ENCODE data around the gene MSRB1. TPM values are rescaled to one million over a fixed set of nuclear protein-coding genes. Genes with fewer than 3 reads are reported as not detected.
"Not testable (repeated sequence)": the region's sequence is repeated elsewhere in the genome, so short reads cannot be mapped to it uniquely, and the experiment has no call there.

Gene MSRB1
- total RNA-seq, 2 experiments from 2014 or later: 8.5 to 11.0 TPM

DNA sequence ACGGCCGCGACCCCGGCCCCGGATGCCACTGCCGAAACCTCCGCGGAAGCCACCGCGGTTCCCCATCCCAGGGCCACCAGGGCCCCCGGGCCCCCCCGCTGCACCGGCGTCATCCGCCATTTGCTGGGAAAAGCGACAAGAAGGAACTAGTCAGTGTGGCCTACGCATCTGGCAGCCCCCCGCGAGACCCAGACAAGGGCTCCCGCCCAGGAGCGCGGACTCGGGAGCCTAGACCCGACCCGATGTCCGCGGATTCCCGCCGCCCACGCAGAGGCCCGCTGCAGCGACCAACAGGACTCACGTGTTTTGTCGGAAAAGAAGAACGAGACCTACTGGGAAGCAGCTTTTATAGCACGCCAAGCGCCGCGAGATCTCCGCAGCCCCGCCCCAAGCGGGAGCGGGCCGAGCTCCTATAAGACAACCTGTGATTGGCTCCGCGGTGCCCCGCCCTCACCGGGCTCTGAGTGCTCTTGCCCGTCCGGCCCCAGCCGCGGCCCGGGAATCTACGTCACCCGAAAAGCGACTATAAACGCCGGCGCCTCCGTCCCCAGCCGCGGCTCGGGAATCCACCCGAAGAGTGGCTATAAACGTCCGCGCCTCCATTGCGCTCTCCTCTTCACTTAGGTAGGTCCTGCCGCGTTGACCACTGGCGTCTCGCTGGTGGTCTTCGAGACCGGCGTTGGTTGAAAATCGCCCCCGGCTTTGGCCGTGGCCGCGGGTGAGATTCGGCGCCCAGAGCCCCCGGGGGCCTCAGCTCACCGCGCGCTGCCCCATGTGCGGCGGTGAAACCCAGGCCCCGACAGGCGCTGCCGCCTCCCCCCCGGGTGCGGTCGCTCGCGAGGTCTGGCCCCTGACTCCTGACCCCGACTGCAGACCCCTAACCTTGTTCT lies 21.8 kb upstream of the MSRB1 start, which contains the start of gene RPS2:
Gene RPS2, minus strand, starts transcription at position 321 of the 890 bp plus-strand sequence. Its CDS starts 201 bp downstream, at position 120.
- DNase-seq: peak; percentile 99
- Mint-ChIP-seq H3K9me3 (no peaks in the 10 kb centered on the region), H3K27ac (peak within 1 kb of the TSS; percentile 95), H3K4me3 (peak within 1 kb of the TSS; percentile 97), H3K36me3 (ENCODE audit: low read depth) (peaks cover 44% of the 10 kb centered on the region), H3K27me3 (ENCODE audit: low read depth) (no peaks in the 10 kb centered on the region), H3K4me1 (ENCODE audit: low read depth) (peaks cover 42% of the 10 kb centered on the region)
- CTCF ChIA-PET: interaction anchor here (1.2 kb wide), 1 partner anchor 39 kb away, joined by 4 read pairs; no protein-coding TSS in a partner anchor
- intact Hi-C loops (cut with micrococcal nuclease): loop anchor here (1.0 to 2.0 kb wide), 6 partner anchors 8 to 191 kb away; partner anchors contain the start of genes GFER, MSRB1, TBL3 and TRAF7

DNA sequence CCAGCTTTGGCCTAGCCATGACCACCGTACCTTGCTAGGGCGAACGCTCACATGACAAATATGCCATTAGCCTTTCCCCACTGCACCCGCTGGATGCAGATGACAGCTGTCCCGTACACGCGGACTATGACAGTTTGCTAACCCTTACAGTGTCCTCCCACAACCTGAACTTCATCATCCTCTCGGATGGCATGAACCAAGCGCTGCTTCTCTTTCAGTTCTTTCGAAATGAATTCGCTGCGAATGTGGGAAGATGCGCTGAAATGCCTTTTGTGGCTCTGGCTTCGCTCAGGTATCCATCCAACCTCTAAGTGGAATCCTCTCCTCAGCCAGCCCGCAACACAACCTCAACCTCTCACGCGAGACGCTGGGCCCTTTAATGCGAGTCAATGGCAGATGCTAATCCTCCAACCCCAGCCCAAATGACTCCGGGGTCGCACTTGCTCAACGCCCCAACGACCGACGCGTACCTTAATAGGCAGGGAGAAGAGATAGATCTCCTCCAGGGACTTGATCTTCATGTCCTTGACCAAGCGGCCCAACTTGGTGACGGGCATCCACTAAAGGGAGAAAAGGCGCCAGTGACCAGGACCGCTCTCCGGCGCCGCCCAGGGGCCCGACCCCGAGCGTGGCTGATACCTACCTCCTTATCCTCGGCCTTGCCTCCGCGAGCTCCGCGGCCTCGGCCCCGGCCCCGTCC lies 21.0 kb upstream of the MSRB1 start:
- Mint-ChIP-seq H3K36me3 (ENCODE audit: low read depth) (peaks cover 44% of the 10 kb centered on the region), H3K27me3 (ENCODE audit: low read depth) (no peaks in the 10 kb centered on the region), H3K27ac (peak overlapping the region; percentile 92), H3K4me1 (ENCODE audit: low read depth) (peaks cover 42% of the 10 kb centered on the region), H3K4me3 (peak overlapping the region; percentile 97), H3K9me3 (no peaks in the 10 kb centered on the region)
- intact Hi-C loops (cut with micrococcal nuclease): loop anchor here (1.0 to 2.0 kb wide), 6 partner anchors 8 to 191 kb away; partner anchors contain the start of genes GFER, MSRB1, TBL3 and TRAF7
- peak; percentile 32 for DNase-seq
- CTCF ChIA-PET: interaction anchor here (0.7 to 1.3 kb wide), 2 partner anchors 8 to 18 kb away, joined by 5 to 6 read pairs; partner anchors contain the start of gene TBL3

DNA sequence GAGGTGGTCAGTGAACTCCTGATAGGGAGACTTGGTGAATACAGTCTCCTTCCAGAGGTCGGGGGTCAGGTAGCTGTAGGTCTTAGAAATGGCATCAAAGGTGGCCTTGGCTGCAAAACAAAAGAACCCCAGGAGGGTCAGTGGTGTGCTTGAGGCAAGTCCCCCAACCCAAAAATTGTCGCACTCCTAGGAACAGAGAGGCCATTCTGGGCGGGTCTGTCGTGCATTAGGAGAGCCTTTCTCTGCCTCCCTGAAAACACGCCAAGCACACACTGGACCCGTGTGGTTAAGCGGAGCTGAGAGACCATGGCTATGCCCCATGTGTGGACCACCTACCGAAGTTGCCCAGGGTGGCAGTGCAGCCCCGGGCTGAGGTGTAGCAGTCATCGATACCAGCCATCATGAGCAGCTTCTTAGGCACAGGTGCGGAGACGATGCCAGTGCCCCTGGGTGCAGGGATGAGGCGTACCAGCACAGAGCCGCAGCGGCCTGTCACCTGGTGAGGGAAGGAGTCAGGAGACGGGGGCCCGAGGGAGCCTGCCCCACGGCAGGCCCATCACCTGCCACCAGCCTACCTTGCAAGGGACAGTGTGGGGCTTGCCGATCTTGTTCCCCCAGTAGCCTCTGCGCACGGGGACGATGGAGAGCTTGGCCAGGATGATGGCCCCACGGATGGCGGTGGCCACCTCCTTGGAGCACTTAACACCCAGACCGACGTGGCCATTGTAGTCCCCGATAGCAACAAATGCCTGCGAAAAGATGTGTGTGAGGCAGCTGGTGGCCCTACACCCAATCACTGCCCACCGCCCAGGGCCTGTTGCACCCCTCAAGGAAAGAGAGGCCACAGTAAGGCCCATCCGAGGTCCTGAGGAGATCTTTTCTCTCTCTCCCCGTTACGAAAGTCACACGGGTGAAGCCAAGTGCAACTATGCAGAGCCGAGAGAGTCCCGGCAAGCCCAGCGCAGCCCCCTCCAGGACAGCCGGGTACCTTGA lies 19.5 kb upstream of the MSRB1 start:
- DNase-seq; intact Hi-C loops (cut with micrococcal nuclease); H3K27me3 Mint-ChIP-seq (ENCODE audit: low read depth); H3K9me3 Mint-ChIP-seq: not testable (repeated sequence)
- peak overlapping the region; percentile 92 for H3K27ac Mint-ChIP-seq
- peaks cover 44% of the 10 kb centered on the region for H3K36me3 Mint-ChIP-seq (ENCODE audit: low read depth)
- peaks cover 42% of the 10 kb centered on the region for H3K4me1 Mint-ChIP-seq (ENCODE audit: low read depth)
- H3K4me3 Mint-ChIP-seq: peak overlapping the region; percentile 97
- CTCF ChIA-PET: interaction anchor here (1.3 kb wide), 1 partner anchor 9 kb away, joined by 5 read pairs; the partner anchor contains the start of gene TBL3

DNA sequence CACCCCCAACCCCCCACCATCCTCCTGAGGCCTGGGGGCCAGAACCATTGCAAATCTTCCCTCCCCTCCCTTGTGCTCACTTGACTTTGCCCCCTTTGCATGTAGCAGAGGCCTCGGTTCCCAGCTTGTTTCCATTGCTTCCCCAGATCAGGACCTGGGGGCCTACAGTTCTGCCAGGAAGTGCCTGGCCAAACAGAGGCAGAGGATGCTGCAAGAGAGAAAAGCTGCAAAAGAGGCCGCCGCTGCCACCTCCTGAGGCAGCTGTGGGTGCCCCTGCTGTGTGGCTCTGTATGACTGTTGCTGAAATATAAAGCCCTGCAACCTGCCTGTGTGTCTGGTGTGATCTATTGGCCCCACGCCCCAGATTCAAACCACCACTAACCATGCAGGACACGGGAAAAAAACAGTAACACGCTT lies 18.7 kb upstream of the MSRB1 start:
- Mint-ChIP-seq H3K36me3 (ENCODE audit: low read depth) (peaks cover 44% of the 10 kb centered on the region), H3K4me1 (ENCODE audit: low read depth) (peaks cover 42% of the 10 kb centered on the region), H3K27ac (peak overlapping the region; percentile 62), H3K4me3 (peak overlapping the region; percentile 97), H3K9me3 (no peaks in the 10 kb centered on the region), H3K27me3 (ENCODE audit: low read depth) (no peaks in the 10 kb centered on the region)
- intact Hi-C loops (cut with micrococcal nuclease): no loop called here
- DNase-seq: peak; percentile 30
- CTCF ChIA-PET: no interaction called here

DNA sequence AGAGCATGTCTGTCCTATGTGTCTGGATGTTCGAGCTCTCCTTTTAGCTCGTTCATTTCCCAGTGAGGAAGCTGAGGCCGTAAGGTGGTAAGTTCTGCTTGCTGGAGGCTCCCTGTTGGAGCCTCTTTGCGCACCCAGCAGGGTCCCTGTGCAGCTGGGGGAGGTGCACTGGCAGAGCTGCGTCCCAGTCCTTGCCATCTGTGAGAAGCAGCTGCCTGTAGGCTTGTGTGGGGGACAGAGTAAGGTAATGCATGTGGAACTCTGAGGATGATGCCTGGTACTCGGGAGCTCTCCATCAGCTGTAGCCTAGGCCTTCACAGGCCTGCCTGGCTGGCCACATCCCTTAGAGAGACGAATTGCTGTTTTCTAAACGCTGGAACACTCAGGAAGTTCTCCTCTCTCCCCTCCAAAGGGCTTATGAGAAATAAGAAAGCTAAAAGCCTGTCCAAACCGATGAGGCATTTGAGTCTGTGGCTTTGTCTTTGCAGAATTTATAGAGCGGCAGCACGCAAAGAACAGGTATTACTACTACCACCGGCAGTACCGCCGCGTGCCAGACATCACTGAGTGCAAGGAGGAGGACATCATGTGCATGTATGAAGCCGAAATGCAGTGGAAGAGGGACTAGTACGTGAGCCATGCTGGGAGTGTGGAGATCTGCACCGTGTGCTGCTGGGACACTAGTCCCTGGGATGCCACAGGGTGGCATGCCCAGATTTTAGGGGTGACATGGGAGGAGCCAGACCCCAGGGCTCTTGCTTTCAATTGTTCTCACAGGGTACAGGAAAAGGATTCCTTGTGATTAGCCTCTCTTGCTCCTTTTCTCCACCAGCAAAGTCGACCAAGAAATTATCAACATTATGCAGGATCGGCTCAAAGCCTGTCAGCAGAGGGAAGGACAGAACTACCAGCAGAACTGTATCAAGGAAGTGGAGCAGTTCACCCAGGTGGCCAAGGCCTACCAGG lies 17.9 kb upstream of the MSRB1 start:
- peaks cover 43% of the 10 kb centered on the region for H3K36me3 Mint-ChIP-seq (ENCODE audit: low read depth)

DNA sequence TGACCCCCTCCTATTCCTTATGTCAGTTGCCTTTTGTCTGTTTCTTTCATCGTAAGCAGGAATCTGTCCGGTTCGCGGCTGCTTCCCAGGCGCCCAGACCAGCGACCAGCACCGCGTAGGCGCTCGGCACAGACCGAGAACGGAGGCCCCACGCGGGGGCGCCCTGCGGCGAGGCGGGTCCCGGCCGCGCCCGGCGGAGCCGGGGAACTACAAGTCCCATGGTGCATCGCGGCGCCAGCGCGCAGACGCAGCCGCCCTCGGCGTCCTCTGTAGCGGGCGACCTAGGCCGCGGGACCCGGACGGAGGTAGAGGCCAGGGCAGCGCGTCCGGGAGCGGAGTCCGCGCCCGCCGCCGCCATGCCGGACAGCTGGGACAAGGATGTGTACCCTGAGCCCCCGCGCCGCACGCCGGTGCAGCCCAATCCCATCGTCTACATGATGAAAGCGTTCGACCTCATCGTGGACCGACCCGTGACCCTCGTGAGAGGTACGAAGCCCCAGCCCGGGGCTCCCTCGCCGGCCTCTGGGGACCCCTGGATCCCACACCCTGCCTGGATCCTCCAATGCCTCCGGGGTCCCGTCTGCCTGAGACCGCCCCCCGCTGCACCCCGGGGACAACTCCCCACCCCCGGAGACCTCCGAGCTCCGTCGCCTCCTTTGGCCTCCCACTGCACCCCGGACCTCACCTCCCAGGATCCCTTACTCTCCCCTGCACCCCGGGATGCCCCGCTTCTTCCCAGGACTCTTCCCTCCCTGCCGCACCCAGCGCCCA lies 16.5 kb upstream of the MSRB1 start, which contains the start of gene NDUFB10:
Gene NDUFB10, plus strand, starts transcription at position 270 of the 771 bp plus-strand sequence. Its CDS starts 87 bp downstream, at position 357.
- DNase-seq: peak; percentile 91
- CTCF ChIA-PET: no interaction called here

More for the DNA sequence above, 17.9 kb upstream of the MSRB1 start:
- no peaks in the 10 kb centered on the region for H3K27me3 Mint-ChIP-seq (ENCODE audit: low read depth)
- H3K4me1 Mint-ChIP-seq (ENCODE audit: low read depth): peaks cover 41% of the 10 kb centered on the region
- peak overlapping the region; percentile 96 for H3K4me3 Mint-ChIP-seq
- CTCF ChIA-PET: interaction anchor here (1.0 kb wide), 1 partner anchor 14 kb away, joined by 3 read pairs; no protein-coding TSS in a partner anchor
- intact Hi-C loops (cut with micrococcal nuclease): no loop called here
- DNase-seq: peak; percentile 44
- no peaks in the 10 kb centered on the region for H3K9me3 Mint-ChIP-seq
- peak overlapping the region; percentile 87 for H3K27ac Mint-ChIP-seq

DNA sequence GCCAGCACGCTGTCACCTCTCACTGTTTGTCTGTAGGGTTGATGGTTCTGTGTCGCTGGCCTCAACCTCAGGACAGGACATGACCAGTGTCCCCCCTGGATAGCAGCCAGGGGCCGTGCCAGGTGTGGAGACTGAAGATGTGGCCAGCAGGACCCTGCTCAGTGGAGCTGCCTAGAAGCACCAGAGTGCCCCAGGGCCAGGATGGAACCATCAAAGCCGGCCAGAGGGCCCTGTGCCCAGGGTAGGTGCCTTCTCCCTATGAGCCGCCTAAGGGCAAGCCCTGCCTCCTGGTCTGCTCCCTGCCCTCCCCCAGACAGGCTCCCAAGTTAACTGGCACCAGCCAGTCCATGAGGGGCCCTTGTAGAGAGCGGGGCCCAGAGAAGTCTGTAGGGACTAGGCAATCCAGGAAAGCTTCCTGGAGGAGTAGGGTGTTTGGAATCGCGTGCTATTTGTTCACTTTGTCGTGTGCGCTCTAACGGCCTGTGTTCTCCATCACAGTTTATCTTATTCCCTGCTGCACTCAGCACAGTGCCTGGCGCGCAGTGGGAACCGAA lies 15.8 kb upstream of the MSRB1 start:
- H3K9me3 Mint-ChIP-seq: no peaks in the 10 kb centered on the region
- peaks cover 29% of the 10 kb centered on the region for H3K36me3 Mint-ChIP-seq (ENCODE audit: low read depth)
- no peak overlapping the region for H3K27ac Mint-ChIP-seq
- H3K4me1 Mint-ChIP-seq (ENCODE audit: low read depth): peaks cover 33% of the 10 kb centered on the region
- no peaks in the 10 kb centered on the region for H3K27me3 Mint-ChIP-seq (ENCODE audit: low read depth)
- no peak for DNase-seq
- peak overlapping the region; percentile 96 for H3K4me3 Mint-ChIP-seq
- intact Hi-C loops (cut with micrococcal nuclease): loop anchor here (1.0 kb wide), 2 partner anchors 13 to 15 kb away; partner anchors contain the start of gene MSRB1
- CTCF ChIA-PET: interaction anchor here (0.6 kb wide), 1 partner anchor 636 kb away, joined by 3 read pairs; no protein-coding TSS in a partner anchor

More for the DNA sequence above, 16.5 kb upstream of the MSRB1 start, which contains the start of gene NDUFB10:
- peak within 1 kb of the TSS; percentile 87 for H3K27ac Mint-ChIP-seq
- intact Hi-C loops (cut with micrococcal nuclease): loop anchor here (1.0 kb wide), 2 partner anchors 12 to 16 kb away; partner anchors contain the start of gene MSRB1
- peaks cover 34% of the 10 kb centered on the region for H3K36me3 Mint-ChIP-seq (ENCODE audit: low read depth)
- no peaks in the 10 kb centered on the region for H3K9me3 Mint-ChIP-seq
- H3K27me3 Mint-ChIP-seq (ENCODE audit: low read depth): no peaks in the 10 kb centered on the region
- peak within 1 kb of the TSS; percentile 96 for H3K4me3 Mint-ChIP-seq
- peaks cover 36% of the 10 kb centered on the region for H3K4me1 Mint-ChIP-seq (ENCODE audit: low read depth)

DNA sequence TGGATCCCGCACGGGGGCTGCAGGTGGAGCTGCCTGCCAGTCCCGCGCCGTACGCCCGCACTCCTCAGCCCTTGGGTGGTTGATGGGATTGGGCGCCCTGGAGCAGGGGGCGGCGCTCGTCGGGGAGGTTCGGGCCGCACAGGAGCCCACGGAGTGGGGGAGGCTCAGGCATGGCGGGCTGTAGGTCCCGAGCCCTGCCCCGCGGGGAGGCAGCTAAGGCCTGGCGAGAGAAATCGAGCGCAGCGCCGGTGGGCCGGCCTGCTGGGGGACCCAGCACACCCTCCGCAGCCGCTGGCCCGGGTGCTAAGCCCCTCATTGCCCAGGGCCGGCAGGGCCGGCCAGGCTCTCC lies 15.1 kb upstream of the MSRB1 start:
- H3K9me3 Mint-ChIP-seq; H3K27ac Mint-ChIP-seq; H3K4me3 Mint-ChIP-seq; DNase-seq; intact Hi-C loops (cut with micrococcal nuclease); H3K27me3 Mint-ChIP-seq (ENCODE audit: low read depth): not testable (repeated sequence)
- peaks cover 28% of the 10 kb centered on the region for H3K4me1 Mint-ChIP-seq (ENCODE audit: low read depth)
- CTCF ChIA-PET: interaction anchor here (1.1 kb wide), 1 partner anchor 34 kb away, joined by 3 read pairs; no protein-coding TSS in a partner anchor
- H3K36me3 Mint-ChIP-seq (ENCODE audit: low read depth): peaks cover 22% of the 10 kb centered on the region

DNA sequence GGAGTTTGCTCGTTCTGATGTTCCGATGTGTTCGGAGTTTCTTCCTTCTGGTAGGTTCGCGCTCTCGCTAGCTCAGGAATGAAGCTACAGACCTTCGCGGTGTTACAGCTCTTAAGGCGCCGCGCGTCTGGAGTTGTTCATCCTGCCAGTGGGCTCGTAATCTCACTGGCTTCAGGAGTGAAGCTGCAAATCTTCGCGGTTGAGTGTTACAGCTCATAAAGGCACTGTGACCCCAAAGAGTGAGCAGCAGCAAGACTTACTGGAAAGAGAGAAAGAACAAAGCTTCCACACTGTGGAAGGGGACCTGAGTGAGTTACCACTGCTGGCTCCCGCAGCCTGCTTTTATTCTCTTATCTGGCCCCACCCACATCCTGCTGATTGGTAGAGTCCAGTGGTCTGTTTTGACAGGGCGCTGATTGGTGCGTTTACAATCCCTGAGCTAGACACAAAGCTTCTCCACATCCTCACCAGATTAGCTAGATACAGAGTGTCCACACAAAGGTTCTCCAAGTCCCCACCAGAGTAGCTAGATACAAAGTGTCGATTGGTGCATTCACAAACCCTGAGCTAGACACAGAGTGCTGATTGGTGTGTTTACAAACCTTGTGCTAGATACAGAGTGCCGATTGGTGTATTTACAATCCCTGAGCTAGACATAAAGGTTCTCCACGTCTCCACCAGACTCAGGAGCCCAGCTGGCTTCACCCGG lies 14.6 kb upstream of the MSRB1 start:
- intact Hi-C loops (cut with micrococcal nuclease): not testable (repeated sequence)

More for the DNA sequence above, 14.6 kb upstream of the MSRB1 start:
- H3K36me3 Mint-ChIP-seq (ENCODE audit: low read depth): peaks cover 17% of the 10 kb centered on the region
- not testable (repeated sequence) for DNase-seq; H3K4me3 Mint-ChIP-seq; H3K27me3 Mint-ChIP-seq (ENCODE audit: low read depth); H3K9me3 Mint-ChIP-seq; H3K27ac Mint-ChIP-seq
- peaks cover 22% of the 10 kb centered on the region for H3K4me1 Mint-ChIP-seq (ENCODE audit: low read depth)
- CTCF ChIA-PET: interaction anchor here (1.1 kb wide), 1 partner anchor 34 kb away, joined by 3 read pairs; no protein-coding TSS in a partner anchor
